ENCODE results near the gene ACIN1.

ACIN1 gene

DNA sequence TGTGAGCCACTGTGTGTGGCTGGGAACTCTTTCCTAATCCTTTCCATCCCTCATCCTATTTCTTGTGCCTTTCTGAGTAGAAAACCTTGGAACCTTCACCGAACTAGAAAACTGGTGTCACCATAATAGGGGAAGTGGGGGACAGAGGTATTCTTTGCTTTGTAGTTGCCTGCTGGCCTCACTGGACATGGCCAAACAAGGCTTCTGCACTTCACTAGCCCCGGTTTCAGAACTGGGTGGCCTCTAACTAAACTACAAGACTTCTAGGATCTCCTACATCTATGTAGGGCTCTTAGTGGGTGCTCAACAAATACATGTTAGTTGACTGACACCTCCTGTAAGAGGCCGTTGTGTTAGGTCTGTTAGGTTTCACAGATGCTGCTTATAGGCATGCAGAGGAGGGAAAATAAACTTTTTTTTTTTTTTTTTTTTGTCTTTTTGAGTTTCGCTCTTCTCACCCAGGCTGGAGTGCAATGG lies 10.4 kb upstream of the ACIN1 start:
- no peak for DNase-seq (ENCODE audit: low read depth)
- TF ChIP-seq, protein P1, sequence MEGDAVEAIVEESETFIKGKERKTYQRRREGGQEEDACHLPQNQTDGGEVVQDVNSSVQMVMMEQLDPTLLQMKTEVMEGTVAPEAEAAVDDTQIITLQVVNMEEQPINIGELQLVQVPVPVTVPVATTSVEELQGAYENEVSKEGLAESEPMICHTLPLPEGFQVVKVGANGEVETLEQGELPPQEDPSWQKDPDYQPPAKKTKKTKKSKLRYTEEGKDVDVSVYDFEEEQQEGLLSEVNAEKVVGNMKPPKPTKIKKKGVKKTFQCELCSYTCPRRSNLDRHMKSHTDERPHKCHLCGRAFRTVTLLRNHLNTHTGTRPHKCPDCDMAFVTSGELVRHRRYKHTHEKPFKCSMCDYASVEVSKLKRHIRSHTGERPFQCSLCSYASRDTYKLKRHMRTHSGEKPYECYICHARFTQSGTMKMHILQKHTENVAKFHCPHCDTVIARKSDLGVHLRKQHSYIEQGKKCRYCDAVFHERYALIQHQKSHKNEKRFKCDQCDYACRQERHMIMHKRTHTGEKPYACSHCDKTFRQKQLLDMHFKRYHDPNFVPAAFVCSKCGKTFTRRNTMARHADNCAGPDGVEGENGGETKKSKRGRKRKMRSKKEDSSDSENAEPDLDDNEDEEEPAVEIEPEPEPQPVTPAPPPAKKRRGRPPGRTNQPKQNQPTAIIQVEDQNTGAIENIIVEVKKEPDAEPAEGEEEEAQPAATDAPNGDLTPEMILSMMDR (IDR thresholded peaks at IDR 0.05; ENCODE audit: low read depth, low read length, missing control alignments): no peak
- no peak overlapping the region for H3K4me3 ChIP-seq (ENCODE audit: low read depth, low read length)

DNA sequence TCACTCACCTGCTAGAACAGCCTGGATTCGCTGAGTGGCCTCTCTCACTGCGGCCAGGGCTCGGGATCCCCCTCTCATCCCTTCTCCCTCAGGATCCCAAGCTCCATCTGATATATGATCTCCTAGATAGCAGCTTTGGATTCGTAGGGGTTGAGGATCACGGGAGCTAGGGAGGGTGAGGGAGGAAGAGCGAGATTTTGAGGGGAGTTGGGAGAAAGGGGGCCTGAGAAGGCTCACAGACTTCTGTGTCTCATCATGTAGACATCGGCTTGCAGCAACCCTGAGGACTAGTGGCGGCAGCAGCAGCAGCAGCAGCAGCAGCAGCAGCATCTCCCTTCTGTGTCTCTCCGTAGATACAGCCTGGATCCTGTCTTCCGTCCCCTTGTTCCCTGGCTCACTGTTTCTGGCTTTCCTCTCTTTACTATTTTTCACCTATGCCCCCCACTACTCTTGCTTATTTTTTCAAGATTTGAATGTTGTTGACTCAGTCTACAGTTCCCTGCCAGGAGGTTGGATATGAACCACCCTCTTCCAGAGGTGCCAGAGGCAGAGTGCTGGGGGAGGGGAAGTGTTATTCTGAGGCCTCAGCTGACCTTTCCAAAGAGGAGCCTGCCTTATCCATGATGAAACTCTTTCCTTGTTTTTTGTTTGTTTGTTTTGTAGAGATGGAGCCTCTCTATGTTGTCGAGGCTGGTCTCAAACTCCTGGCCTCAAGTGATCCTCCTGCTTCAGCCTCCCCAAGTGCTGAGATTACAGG lies 9.8 kb upstream of the ACIN1 start, which contains the start of gene CIROP:
Gene CIROP, minus strand, starts transcription at position 399 of the 757 bp plus-strand sequence. Its CDS starts 69 bp downstream, at position 330.
- H3K4me3 ChIP-seq (ENCODE audit: low read depth, low read length): no peak within 1 kb of the TSS
- TF ChIP-seq, protein P1 (IDR thresholded peaks at IDR 0.05; ENCODE audit: low read depth, low read length, missing control alignments): no peak
- DNase-seq (ENCODE audit: low read depth): no peak

DNA sequence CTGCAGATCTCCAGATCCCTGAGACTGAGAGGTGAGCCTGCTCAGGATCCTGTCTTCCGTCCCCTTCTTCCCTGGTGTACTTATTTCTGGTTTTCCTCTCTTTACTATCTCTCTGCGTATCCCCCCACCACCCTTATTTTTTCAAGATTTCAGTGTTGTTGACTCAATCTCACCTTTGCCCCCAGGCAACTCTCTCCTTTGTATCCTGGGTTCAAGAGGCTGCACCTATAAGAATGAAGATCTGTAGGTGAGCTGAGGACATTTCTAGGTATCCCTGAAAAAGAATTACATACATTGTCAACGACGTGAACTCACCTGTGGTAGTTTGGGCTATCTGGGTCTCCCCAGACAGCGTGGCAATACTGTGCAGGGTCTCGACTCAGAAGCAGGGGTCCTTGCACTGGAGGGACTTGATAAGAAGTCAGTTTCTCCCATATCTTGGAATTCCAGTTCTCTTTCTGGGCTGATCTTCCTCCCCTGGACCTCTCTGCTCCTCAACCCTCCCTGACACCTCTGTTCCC lies 9.2 kb upstream of the ACIN1 start:
- no peak for DNase-seq (ENCODE audit: low read depth)
- TF ChIP-seq, protein P1 (IDR thresholded peaks at IDR 0.05; ENCODE audit: low read depth, low read length, missing control alignments): no peak
- no peak overlapping the region for H3K4me3 ChIP-seq (ENCODE audit: low read depth, low read length)

DNA sequence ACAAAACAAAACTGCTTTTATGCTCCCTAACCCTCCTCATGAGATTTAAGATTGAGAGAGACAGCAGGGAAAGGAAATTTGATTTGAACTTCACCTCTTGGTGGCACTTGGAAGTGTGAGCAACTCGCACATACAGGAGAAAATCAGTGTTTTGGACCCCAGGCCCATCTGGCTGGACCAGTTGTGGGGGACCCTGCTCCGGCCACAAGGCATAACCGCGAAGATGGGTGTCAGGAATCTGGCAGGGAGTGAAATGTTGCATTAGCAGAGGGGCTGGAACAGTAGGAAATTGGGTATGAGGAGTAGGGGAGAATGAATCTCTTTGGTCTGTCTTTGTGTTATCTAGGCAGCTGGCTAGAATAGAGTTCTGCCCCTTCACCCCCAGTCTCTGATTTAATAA lies 8.6 kb upstream of the ACIN1 start:
- TF ChIP-seq, protein P1 (IDR thresholded peaks at IDR 0.05; ENCODE audit: low read depth, low read length, missing control alignments): no peak
- no peak overlapping the region for H3K4me3 ChIP-seq (ENCODE audit: low read depth, low read length)
- no peak for DNase-seq (ENCODE audit: low read depth)

DNA sequence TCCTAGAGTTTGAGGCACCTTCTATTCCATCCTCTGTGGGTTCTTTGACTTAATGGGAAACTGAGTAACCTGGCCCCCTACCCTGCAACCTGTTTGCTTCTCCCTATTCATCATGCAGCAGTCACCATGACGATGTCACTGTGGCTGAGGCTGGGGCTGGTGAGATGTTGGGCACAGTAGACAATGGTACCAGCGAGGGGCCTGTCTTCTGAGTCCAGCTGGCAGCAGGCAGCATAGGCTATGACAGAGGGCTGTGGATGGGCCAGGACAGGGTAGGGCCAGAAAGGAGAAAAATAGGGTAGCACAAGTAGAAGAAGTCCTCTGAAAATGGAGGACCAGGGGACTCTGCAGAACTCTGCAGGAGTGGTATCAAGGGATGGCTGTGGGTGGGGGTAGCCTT lies 7.9 kb upstream of the ACIN1 start:
- TF ChIP-seq, protein P1 (IDR thresholded peaks at IDR 0.05; ENCODE audit: low read depth, low read length, missing control alignments): no peak
- H3K4me3 ChIP-seq (ENCODE audit: low read depth, low read length): no peak overlapping the region
- DNase-seq (ENCODE audit: low read depth): no peak

DNA sequence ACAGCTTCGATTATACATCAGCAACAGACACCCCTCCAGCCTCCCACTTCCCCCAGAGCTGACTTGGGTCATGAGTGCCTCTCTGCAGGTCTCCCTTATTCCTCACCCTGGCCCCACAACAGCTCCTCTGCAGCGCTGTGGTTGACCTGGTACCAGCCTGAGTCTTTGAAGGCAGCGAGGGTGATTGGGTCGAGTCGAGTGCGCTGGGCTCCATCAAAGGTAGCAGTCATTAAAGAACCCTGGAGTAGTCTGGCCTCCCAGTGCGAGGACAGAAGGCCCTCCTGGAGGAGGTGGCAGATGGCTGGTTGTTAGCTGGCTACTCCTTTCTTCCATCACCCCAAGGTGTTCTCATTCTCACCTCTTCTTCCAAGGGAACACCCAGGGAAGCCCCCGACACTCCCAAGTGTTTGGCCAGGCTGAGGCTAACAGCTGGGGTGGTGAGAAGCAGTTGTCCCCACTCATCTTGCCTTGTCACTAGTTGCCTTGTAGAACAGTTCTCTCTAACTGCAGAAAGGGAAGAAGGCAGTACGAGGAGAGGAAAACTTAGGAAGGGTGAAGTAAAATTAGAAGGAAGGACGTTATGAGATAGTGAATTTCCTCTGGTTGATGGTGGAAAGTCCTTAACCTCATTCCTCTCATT lies 7.2 kb upstream of the ACIN1 start:
- H3K4me3 ChIP-seq (ENCODE audit: low read depth, low read length): no peak overlapping the region
- no peak for DNase-seq (ENCODE audit: low read depth)
- TF ChIP-seq, protein P1 (IDR thresholded peaks at IDR 0.05; ENCODE audit: low read depth, low read length, missing control alignments): no peak

Data from GM12864 (cell line).